Activated naive CD8-positive, alpha-beta T cell treated with anti-CD3 and anti-CD28 coated beads, Interleukin-2, amount 50 U/mL, for 24 hours (primary cell): ENCODE data around the gene HSPE1.
"Not testable (repeated sequence)": the region's sequence is repeated elsewhere in the genome, so short reads cannot be mapped to it uniquely, and the experiment has no call there.

Experiments
- ATAC-seq: fragments of 150-1000 bp; cut with Tn5 transposase; one replicate; pipeline ENCODE4 v1.10.0; 2021
- DNase-seq: peaks from one replicate; pipeline ENCODE4 v3.0.0; 2021
- H3K27ac Mint-ChIP-seq: one replicate; pipeline ENCODE4 v1.8.0; 2021; ENCODE audit warnings: mild to moderate bottlenecking, mixed read lengths
- H3K27me3 Mint-ChIP-seq: one replicate; pipeline ENCODE4 v1.8.0; 2021; ENCODE audit warnings: mixed read lengths
- H3K36me3 Mint-ChIP-seq: one replicate; pipeline ENCODE4 v1.8.0; 2021; ENCODE audit warnings: low read depth, mixed read lengths
- H3K4me1 Mint-ChIP-seq: one replicate; pipeline ENCODE4 v1.8.0; 2021; ENCODE audit warnings: mixed read lengths
- H3K4me3 Mint-ChIP-seq: one replicate; pipeline ENCODE4 v1.8.0; 2021; ENCODE audit warnings: mild to moderate bottlenecking, moderate library complexity, mixed read lengths
- H3K9me3 Mint-ChIP-seq: one replicate; pipeline ENCODE4 v1.8.0; 2021; ENCODE audit warnings: mixed read lengths

Gene HSPE1

GRCh38 chr2:197484248-197484647 is 15.9 kb upstream of the HSPE1 start:
- H3K4me1 Mint-ChIP-seq, ATAC-seq, H3K4me3 Mint-ChIP-seq, H3K27ac Mint-ChIP-seq, DNase-seq, H3K9me3 Mint-ChIP-seq, H3K27me3 Mint-ChIP-seq: not testable (repeated sequence)
- H3K36me3 Mint-ChIP-seq: peaks cover 58% of the 10 kb centered on the region

- no peak for ATAC-seq
- peaks cover 75% of the 10 kb centered on the region for H3K36me3 Mint-ChIP-seq
- H3K9me3 Mint-ChIP-seq: peaks cover 9% of the 10 kb centered on the region
- no peak for DNase-seq
- H3K27ac Mint-ChIP-seq: peak overlapping the region; percentile 36
- H3K4me3 Mint-ChIP-seq: no peak overlapping the region
- peaks cover 13% of the 10 kb centered on the region for H3K4me1 Mint-ChIP-seq
- H3K27me3 Mint-ChIP-seq: no peaks in the 10 kb centered on the region
Observed at GRCh38 chr2:197486175-197486574, 14.0 kb upstream of the HSPE1 start.

- DNase-seq (no peak), ATAC-seq (no peak)
- Mint-ChIP-seq H3K9me3 (peaks cover 9% of the 10 kb centered on the region), H3K4me1 (peaks cover 21% of the 10 kb centered on the region), H3K4me3 (no peak overlapping the region), H3K36me3 (peaks cover 88% of the 10 kb centered on the region), H3K27ac (peak overlapping the region; percentile 18), H3K27me3 (no peaks in the 10 kb centered on the region)
Observed at GRCh38 chr2:197487385-197487784, 12.8 kb upstream of the HSPE1 start.

DNA sequence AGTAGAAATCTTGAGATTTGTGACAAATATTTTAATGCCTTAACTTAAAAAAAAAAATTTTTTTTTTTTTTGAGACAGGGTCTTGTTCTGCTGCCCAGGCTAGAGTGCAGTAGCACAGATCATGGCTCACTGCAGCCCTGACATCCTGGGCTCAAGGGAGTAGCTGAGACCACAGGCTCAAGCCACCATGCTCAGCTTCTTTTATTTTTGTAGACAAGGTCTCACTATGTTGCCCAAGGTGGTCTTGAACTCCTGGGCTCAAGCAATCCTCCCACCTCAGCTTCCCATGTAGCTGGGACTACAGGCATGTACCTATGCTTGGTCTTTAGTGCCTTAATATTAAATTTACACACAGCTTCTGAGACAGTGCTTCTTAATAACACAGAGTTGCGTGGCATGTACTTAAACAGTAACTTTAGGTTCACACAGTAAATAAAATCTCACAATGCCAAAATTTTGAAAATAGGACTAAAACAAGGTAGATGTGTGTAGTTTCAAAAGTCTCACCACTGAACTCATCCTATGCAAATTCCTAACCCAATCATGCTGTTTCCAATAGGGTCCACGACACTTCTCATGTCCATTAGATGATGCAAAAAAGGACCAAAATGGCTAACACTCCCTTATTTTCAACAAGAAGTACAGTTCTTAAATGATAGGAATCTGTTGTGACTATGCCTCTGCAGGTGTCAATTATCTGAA is 4.6 kb upstream of the HSPE1 start:
- DNase-seq: no peak
- Mint-ChIP-seq H3K27me3 (no peaks in the 10 kb centered on the region), H3K4me3 (peak overlapping the region; percentile 97), H3K4me1 (peaks cover 58% of the 10 kb centered on the region), H3K27ac (peak overlapping the region; percentile 97), H3K36me3 (peaks cover 87% of the 10 kb centered on the region), H3K9me3 (no peaks in the 10 kb centered on the region)
- no peak for ATAC-seq

GRCh38 chr2:197496695-197497094 is 3.5 kb upstream of the HSPE1 start:
- ATAC-seq (no peak), DNase-seq (no peak)
- peaks cover 88% of the 10 kb centered on the region for H3K36me3 Mint-ChIP-seq
- H3K27me3 Mint-ChIP-seq: no peaks in the 10 kb centered on the region
- H3K4me1 Mint-ChIP-seq: peaks cover 55% of the 10 kb centered on the region
- H3K4me3 Mint-ChIP-seq: peak overlapping the region; percentile 97
- no peaks in the 10 kb centered on the region for H3K9me3 Mint-ChIP-seq
- H3K27ac Mint-ChIP-seq: peak overlapping the region; percentile 97

DNA sequence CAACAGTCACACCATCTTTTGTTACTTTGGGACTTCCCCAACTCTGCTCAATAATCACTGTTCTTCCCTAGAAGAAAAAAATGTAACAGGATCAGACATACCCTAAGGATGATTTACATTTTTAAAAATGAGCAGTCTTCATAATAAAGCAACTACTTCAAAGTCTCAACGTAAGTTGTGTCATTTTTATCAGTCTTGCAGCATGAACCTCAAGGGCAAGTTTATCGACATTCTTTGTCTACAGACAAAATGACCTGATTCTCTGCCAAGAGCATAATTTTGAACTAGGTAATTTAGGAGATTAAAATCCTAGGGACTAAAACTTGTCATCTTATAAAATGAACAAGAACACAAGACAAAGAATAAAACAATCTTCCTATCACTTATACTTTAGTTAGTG is 2.9 kb upstream of the HSPE1 start:
- Mint-ChIP-seq H3K9me3 (no peaks in the 10 kb centered on the region), H3K36me3 (peaks cover 88% of the 10 kb centered on the region), H3K4me3 (peak overlapping the region; percentile 97), H3K27me3 (no peaks in the 10 kb centered on the region), H3K27ac (peak overlapping the region; percentile 97), H3K4me1 (peaks cover 59% of the 10 kb centered on the region)
- ATAC-seq (no peak), DNase-seq (no peak)

- Mint-ChIP-seq H3K9me3 (no peaks in the 10 kb centered on the region), H3K36me3 (peaks cover 89% of the 10 kb centered on the region), H3K4me1 (peaks cover 65% of the 10 kb centered on the region), H3K27ac (peak overlapping the region; percentile 97), H3K27me3 (no peaks in the 10 kb centered on the region), H3K4me3 (peak overlapping the region; percentile 97)
- DNase-seq (no peak), ATAC-seq (no peak)
Observed at GRCh38 chr2:197498235-197498936, 1.8 kb upstream of the HSPE1 start.

GRCh38 chr2:197498937-197499593 is 1.1 kb upstream of the HSPE1 start:
- Mint-ChIP-seq H3K4me1 (peaks cover 68% of the 10 kb centered on the region), H3K9me3 (no peaks in the 10 kb centered on the region), H3K27ac (peak overlapping the region; percentile 97), H3K4me3 (peak overlapping the region; percentile 97), H3K36me3 (peaks cover 89% of the 10 kb centered on the region), H3K27me3 (no peaks in the 10 kb centered on the region)
- DNase-seq: peak; percentile 61
- peak; percentile 7 for ATAC-seq

GRCh38 chr2:197500503-197501131 is 438 bp downstream of the HSPE1 start:
- DNase-seq: no peak
- H3K36me3 Mint-ChIP-seq: peaks cover 84% of the 10 kb centered on the region
- ATAC-seq: no peak

GRCh38 chr2:197502201-197502600 is 2.0 kb downstream of the HSPE1 start:
- Mint-ChIP-seq H3K9me3 (no peaks in the 10 kb centered on the region), H3K4me1 (peaks cover 44% of the 10 kb centered on the region), H3K27ac (peak overlapping the region; percentile 97), H3K27me3 (no peaks in the 10 kb centered on the region), H3K4me3 (peak overlapping the region; percentile 97), H3K36me3 (peaks cover 70% of the 10 kb centered on the region)
- ATAC-seq (no peak), DNase-seq (no peak)

More at GRCh38 chr2:197500503-197501131, 438 bp downstream of the HSPE1 start:
- no peaks in the 10 kb centered on the region for H3K9me3 Mint-ChIP-seq
- peak overlapping the region; percentile 97 for H3K4me3 Mint-ChIP-seq
- peaks cover 60% of the 10 kb centered on the region for H3K4me1 Mint-ChIP-seq
- no peaks in the 10 kb centered on the region for H3K27me3 Mint-ChIP-seq
- H3K27ac Mint-ChIP-seq: peak overlapping the region; percentile 97

- Mint-ChIP-seq H3K4me3 (peak overlapping the region; percentile 97), H3K9me3 (no peaks in the 10 kb centered on the region), H3K4me1 (peaks cover 39% of the 10 kb centered on the region), H3K36me3 (peaks cover 65% of the 10 kb centered on the region), H3K27ac (peak overlapping the region; percentile 97), H3K27me3 (no peaks in the 10 kb centered on the region)
- ATAC-seq (no peak), DNase-seq (no peak)
Observed at GRCh38 chr2:197502685-197503084, 2.5 kb downstream of the HSPE1 start.

DNA sequence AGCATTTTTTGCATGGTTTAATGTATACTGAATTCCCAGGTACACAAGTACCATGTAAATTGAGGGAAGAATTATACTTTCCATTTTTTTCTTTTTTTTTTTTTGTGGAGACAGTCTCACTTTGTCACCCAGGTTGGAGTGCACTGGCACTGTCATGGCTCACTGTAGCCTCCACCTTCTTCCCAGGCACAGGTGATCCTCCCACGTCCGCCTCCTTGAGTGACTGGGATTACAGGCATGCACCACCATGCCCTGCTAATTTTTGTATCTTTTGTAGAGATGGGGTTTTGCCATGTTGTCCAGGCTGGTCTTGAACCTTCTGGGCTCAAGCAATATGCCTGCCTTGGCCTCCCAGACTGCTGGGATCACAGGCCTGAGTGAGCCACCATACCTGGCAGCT is 3.8 kb downstream of the HSPE1 start:
- ATAC-seq (no peak), DNase-seq (no peak)
- Mint-ChIP-seq H3K27me3 (no peaks in the 10 kb centered on the region), H3K4me3 (peak overlapping the region; percentile 53), H3K27ac (peak overlapping the region; percentile 71), H3K4me1 (peaks cover 32% of the 10 kb centered on the region), H3K9me3 (no peaks in the 10 kb centered on the region), H3K36me3 (peaks cover 54% of the 10 kb centered on the region)

GRCh38 chr2:197504512-197504911 is 4.3 kb downstream of the HSPE1 start:
- DNase-seq: no peak
- Mint-ChIP-seq H3K36me3 (peaks cover 52% of the 10 kb centered on the region), H3K27ac (peak overlapping the region; percentile 71)

GRCh38 chr2:197506658-197507057 is 6.5 kb downstream of the HSPE1 start:
- Mint-ChIP-seq H3K27ac (no peak overlapping the region), H3K4me3 (no peak overlapping the region), H3K4me1 (peaks cover 27% of the 10 kb centered on the region), H3K9me3 (no peaks in the 10 kb centered on the region), H3K27me3 (no peaks in the 10 kb centered on the region), H3K36me3 (peaks cover 39% of the 10 kb centered on the region)
- DNase-seq: no peak
- no peak for ATAC-seq

More at GRCh38 chr2:197504512-197504911, 4.3 kb downstream of the HSPE1 start:
- Mint-ChIP-seq H3K9me3 (no peaks in the 10 kb centered on the region), H3K27me3 (no peaks in the 10 kb centered on the region), H3K4me1 (peaks cover 32% of the 10 kb centered on the region), H3K4me3 (peak overlapping the region; percentile 29)
- ATAC-seq: no peak
